HepG2 (cell line): Measurements from ENCODE around the gene NUB1. TPM values are rescaled to one million over a fixed set of nuclear protein-coding genes. Genes with fewer than 3 reads are reported as not detected.

ENCODE experiments used
- CSRNP2 ChIP-seq: sonication (generic); formaldehyde crosslinking; conservative IDR thresholded peaks from 2 replicates; pipeline ENCODE4 v1.8.0; 2022; ENCODE audit warnings: low read depth, missing genetic modification reagents
- EP300 ChIP-seq, 3 experiments: sonication (generic) in 1 of 3; formaldehyde crosslinking in 1 of 3; IDR thresholded peaks; 2 replicates each; pipeline versions ENCODE4 v1.5.1 to v1.6.1; 2011 to 2020; ENCODE audit warnings: low read depth in 2 of 3, low read length in 2 of 3, borderline replicate concordance in 1 of 3, improper control_type of control experiment in 1 of 3, mild to moderate bottlenecking in 1 of 3, missing genetic modification reagents in 1 of 3, moderate library complexity in 1 of 3
- FOXK1 ChIP-seq: sonication (generic); formaldehyde crosslinking; IDR thresholded peaks from 2 replicates; pipeline ENCODE4 v1.4.0; 2020; ENCODE audit warnings: low read depth, missing genetic modification reagents, borderline replicate concordance
- GTF2F1 ChIP-seq: fragments of 150-350 bp; IDR thresholded peaks from 2 replicates; pipeline ENCODE4 v1.6.1; 2014; ENCODE audit warnings: low read length
- IRF9 ChIP-seq: sonication (generic); formaldehyde crosslinking; IDR thresholded peaks from 2 replicates; pipeline ENCODE4 v1.8.0; 2022; ENCODE audit warnings: missing genetic modification reagents, mild to moderate bottlenecking, borderline replicate concordance
- KLF16 ChIP-seq, 2 experiments: sonication (generic) in 1 of 2; formaldehyde crosslinking in 1 of 2; IDR thresholded peaks; 2 replicates each; pipeline versions ENCODE4 v1.6.1 to v1.8.0; 2016 to 2023; ENCODE audit warnings: missing genetic modification reagents in 2 of 2, missing compliant biosample characterization in 1 of 2
- MAZ ChIP-seq, 2 experiments: sonication (generic) in 1 of 2; formaldehyde crosslinking in 1 of 2; IDR thresholded peaks; 2 replicates each; pipeline versions ENCODE4 v1.5.0 to v1.6.1; 2012 to 2020; ENCODE audit warnings: low read depth in 2 of 2, mild to moderate bottlenecking in 2 of 2, borderline replicate concordance in 1 of 2, improper control_type of control experiment in 1 of 2, low read length in 1 of 2, missing genetic modification reagents in 1 of 2, moderate library complexity in 1 of 2
- NBN ChIP-seq: fragments of 450-650 bp; conservative IDR thresholded peaks from 2 replicates; pipeline ENCODE4 v1.6.1; 2017
- SALL2 ChIP-seq: sonication (generic); formaldehyde crosslinking; IDR thresholded peaks from 2 replicates; pipeline ENCODE4 v1.8.1; 2023; ENCODE audit warnings: mild to moderate bottlenecking, missing genetic modification reagents, inconsistent platforms
- SP1 ChIP-seq, 2 experiments: fragments of 450-650 bp in 1 of 2; sonication (generic) in 1 of 2; formaldehyde crosslinking in 1 of 2; IDR thresholded peaks; 2 replicates each; pipeline versions ENCODE4 v1.4.0 to v1.6.1; 2016 to 2020; ENCODE audit warnings: missing genetic modification reagents in 1 of 2
- ZNF180 ChIP-seq: sonication (generic); formaldehyde crosslinking; IDR thresholded peaks from 2 replicates; pipeline ENCODE4 v1.4.0; 2020; ENCODE audit warnings: low read depth, missing genetic modification reagents, borderline replicate concordance
- ZNF556 ChIP-seq: sonication (generic); formaldehyde crosslinking; IDR thresholded peaks from 2 replicates; pipeline ENCODE4 v1.4.0; 2020; ENCODE audit warnings: mild to moderate bottlenecking, missing genetic modification reagents, borderline replicate concordance
- ZNF572 ChIP-seq: sonication (generic); formaldehyde crosslinking; IDR thresholded peaks from 2 replicates; pipeline ENCODE4 v1.5.1; 2020; ENCODE audit warnings: mild to moderate bottlenecking, missing genetic modification reagents
- ZNF737 ChIP-seq: sonication (generic); formaldehyde crosslinking; IDR thresholded peaks from 2 replicates; pipeline ENCODE4 v1.5.0; 2020; ENCODE audit warnings: missing genetic modification reagents, mild to moderate bottlenecking, borderline replicate concordance
- ZNF770 ChIP-seq: sonication (generic); formaldehyde crosslinking; IDR thresholded peaks from 2 replicates; pipeline ENCODE4 v1.5.0; 2020; ENCODE audit warnings: mild to moderate bottlenecking, missing genetic modification reagents
- ZNF772 ChIP-seq: sonication (generic); formaldehyde crosslinking; IDR thresholded peaks from 2 replicates; pipeline ENCODE4 v1.5.0; 2020; ENCODE audit warnings: mild to moderate bottlenecking, missing genetic modification reagents
- polyA plus RNA-seq, 8 experiments: library from polyadenylated mRNA; depleted of rRNA in 3 of 8; stranded (reverse) in 7 of 8; unstranded in 1 of 8; fragments of >200 nt; fragmentation: Illumina TruSeq in 4 of 8; extraction: Trizol in 4 of 8; gene quantifications; 2 replicates each; pipeline versions ENCODE4 v1.2.1 to v1.2.3, GENCODE V29; 2011 to 2016; ENCODE audit warnings: low read depth in 4 of 8, missing spikeins in 1 of 8, mixed read lengths in 1 of 8; ENCODE audit not compliant: insufficient read depth in 1 of 8
- total RNA-seq, 5 experiments: library from RNA; depleted of rRNA; stranded (reverse); fragments of >200 nt; fragmentation: Illumina TruSeq; extraction: Trizol; gene quantifications; 2 replicates each; pipeline ENCODE4 v1.2.3, GENCODE V29; 2016; ENCODE audit warnings: low read depth in 1 of 5
- TF ChIP-seq, protein P1 (sequence below): sonication (generic); formaldehyde crosslinking; IDR thresholded peaks from 2 replicates; pipeline ENCODE4 v1.9.0; 2022; ENCODE audit warnings: missing genetic modification reagents, mild to moderate bottlenecking, borderline replicate concordance
- TF ChIP-seq, protein P2 (sequence below): sonication (generic); formaldehyde crosslinking; IDR thresholded peaks from 2 replicates; pipeline ENCODE4 v1.5.0; 2020; ENCODE audit warnings: missing genetic modification reagents

NUB1 gene
- total and polyA plus RNA-seq, 2 of the 13 experiments (the other 11 are each of a cell fraction or from before 2014, with no cell fraction given) = 27.1 to 37.0 TPM

GRCh38 chr7:151341357-151342101, at the start of gene NUB1 (continued):
- TF ChIP-seq EP300 (IDR thresholded peaks at IDR 0.05; ENCODE audit: low read depth in 2 of 2, low read length in 2 of 2) (0 out of 4 replicates have a peak, but pooled peaks of 1 of the 2 experiments have one; percentile 32), EP300 (CRISPR knock-in tag; IDR thresholded peaks at IDR 0.05; ENCODE audit: borderline replicate concordance) (no peak), ZNF770 (CRISPR knock-in tag) (peak; percentile 58; the same call in 1 of the 2 replicates), ZNF737 (no peak), ZNF572 (CRISPR knock-in tag) (no peak), FOXK1 (peak; percentile 98; the same call in 1 of the 2 replicates), ZNF772 (peak; percentile 34; the same call in 1 of the 2 replicates), IRF9 (peak; percentile 74; the same call in 1 of the 2 replicates), SP1 (IDR thresholded peaks at IDR 0.05) (no peak), SP1 (CRISPR knock-in tag; IDR thresholded peaks at IDR 0.05) (peak; percentile 91), NBN (no peak), SALL2 (peak; percentile 52; the same call in 1 of the 2 replicates), GTF2F1 (no peak), MAZ (IDR thresholded peaks at IDR 0.05; ENCODE audit: borderline replicate concordance, low read depth, low read length) (no peak; the same call in 1 of the 2 replicates), MAZ (CRISPR knock-in tag; IDR thresholded peaks at IDR 0.05; ENCODE audit: low read depth) (peak; percentile 74), ZNF180 (no peak), ZNF556 (CRISPR knock-in tag) (peak; percentile 91), KLF16 (CRISPR knock-in tag; IDR thresholded peaks at IDR 0.05) (peak in 1 of 2 experiments; percentile 94; a peak in 2 of 4 replicates), CSRNP2 (CRISPR knock-in tag) (no peak)
- TF ChIP-seq, protein P1, sequence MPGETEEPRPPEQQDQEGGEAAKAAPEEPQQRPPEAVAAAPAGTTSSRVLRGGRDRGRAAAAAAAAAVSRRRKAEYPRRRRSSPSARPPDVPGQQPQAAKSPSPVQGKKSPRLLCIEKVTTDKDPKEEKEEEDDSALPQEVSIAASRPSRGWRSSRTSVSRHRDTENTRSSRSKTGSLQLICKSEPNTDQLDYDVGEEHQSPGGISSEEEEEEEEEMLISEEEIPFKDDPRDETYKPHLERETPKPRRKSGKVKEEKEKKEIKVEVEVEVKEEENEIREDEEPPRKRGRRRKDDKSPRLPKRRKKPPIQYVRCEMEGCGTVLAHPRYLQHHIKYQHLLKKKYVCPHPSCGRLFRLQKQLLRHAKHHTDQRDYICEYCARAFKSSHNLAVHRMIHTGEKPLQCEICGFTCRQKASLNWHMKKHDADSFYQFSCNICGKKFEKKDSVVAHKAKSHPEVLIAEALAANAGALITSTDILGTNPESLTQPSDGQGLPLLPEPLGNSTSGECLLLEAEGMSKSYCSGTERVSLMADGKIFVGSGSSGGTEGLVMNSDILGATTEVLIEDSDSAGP (CRISPR knock-in tag) = peak; percentile 76; the same call in 1 of the 2 replicates
- TF ChIP-seq, protein P2, sequence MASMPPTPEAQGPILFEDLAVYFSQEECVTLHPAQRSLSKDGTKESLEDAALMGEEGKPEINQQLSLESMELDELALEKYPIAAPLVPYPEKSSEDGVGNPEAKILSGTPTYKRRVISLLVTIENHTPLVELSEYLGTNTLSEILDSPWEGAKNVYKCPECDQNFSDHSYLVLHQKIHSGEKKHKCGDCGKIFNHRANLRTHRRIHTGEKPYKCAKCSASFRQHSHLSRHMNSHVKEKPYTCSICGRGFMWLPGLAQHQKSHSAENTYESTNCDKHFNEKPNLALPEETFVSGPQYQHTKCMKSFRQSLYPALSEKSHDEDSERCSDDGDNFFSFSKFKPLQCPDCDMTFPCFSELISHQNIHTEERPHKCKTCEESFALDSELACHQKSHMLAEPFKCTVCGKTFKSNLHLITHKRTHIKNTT (CRISPR knock-in tag) = no peak
